HG02840 (cell line): ENCODE measurements around the gene PCNX3.

Experiments
- ATAC-seq: cut with Tn5 transposase; IDR thresholded peaks from one replicate; pipeline ENCODE4 v1.9.1; 2021; ENCODE audit warnings: mild to moderate bottlenecking, moderate library complexity, moderate number of reproducible peaks; ENCODE audit not compliant: unreplicated experiment, low FRiP score

Gene PCNX3

GRCh38 chr11:65617990-65618751 is 2.6 kb downstream of the PCNX3 start:
- no peak for ATAC-seq

GRCh38 chr11:65618763-65619162 is 3.2 kb downstream of the PCNX3 start:
- no peak for ATAC-seq

GRCh38 chr11:65619281-65619928 is 3.8 kb downstream of the PCNX3 start:
- no peak for ATAC-seq

- ATAC-seq, result no peak
Observed at GRCh38 chr11:65620666-65621065, 5.1 kb downstream of the PCNX3 start.

DNA sequence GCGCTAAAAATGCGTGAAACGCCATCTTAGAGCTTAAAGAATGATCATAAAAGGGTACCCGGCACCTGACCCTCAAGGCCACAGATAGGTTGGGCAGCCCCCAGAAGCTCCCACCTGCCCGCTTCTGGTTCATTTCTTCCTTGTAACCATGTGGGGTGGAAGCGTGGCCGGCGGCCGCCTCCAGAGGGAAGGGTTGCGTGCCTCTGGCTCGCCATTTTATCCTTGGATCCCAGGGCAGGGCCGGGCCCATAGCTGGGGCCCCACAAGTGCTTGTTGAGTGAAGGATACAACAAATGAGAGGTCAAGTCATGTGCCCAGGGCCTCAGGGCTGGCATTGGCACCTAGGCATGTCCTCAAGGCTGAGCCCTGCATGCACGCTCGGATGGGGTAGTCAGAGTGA is 5.9 kb downstream of the PCNX3 start:
- no peak for ATAC-seq

DNA sequence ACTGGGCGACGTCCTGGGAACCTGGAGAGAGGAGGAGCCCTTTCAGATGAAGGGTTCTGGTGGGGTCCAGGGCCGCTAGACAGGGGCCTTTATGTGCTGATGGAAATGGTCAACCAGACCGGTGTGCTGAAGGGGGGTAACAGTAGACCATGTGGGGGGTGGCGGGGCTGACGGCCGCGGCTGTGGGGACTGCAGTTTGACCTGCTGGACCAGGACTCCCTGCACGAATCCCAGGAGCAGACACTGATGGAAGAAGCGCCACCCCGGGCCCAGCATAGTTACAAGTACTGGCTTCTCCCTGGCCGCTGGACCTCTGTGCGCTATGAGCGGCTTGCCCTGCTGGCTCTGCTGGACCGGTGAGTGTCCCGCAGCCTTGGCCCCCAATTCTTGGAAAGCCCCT is 6.4 kb downstream of the PCNX3 start:
- no peak for ATAC-seq

GRCh38 chr11:65623177-65623576 is 7.6 kb downstream of the PCNX3 start:
- ATAC-seq, result no peak

DNA sequence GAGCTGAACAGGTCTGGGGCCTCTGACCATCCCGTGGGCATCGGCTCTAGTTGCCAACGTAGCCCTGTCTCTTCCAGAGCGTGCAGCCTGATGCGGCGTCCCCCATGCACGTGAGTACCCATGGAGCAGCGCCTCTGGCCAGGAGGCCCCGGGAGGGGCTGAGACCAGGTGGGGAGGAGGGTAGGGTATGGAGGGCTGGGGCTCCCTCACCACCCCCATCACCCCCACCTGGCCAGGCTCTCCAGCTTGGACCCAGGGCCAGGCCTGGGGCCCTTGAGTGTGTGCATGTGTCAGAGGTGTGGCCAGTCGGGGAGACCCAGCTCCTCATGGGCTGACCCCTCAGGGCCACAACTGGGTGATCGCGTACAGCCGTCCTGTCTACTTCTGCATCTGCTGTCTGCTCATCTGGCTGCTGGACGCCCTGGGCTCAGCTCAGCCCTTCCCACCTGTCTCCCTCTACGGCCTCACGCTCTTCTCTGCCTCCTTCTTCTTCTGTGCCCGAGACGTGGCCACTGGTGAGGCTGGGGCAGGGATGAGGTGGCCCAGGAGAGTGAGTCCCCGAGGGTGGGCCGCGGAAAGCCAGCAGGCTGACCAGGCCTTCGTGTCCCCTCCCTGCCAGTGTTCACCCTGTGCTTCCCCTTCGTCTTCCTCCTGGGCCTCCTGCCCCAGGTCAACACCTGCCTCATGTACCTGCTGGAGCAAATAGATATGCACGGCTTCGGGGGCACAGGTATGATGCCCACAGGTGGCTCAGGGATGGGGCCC is 8.5 kb downstream of the PCNX3 start:
- no peak for ATAC-seq

- ATAC-seq, result no peak
Observed at GRCh38 chr11:65624931-65625627, 9.5 kb downstream of the PCNX3 start.

- no peak for ATAC-seq
Observed at GRCh38 chr11:65625628-65626342, 10.2 kb downstream of the PCNX3 start.

- no peak for ATAC-seq
Observed at GRCh38 chr11:65627202-65627601, 11.6 kb downstream of the PCNX3 start.

DNA sequence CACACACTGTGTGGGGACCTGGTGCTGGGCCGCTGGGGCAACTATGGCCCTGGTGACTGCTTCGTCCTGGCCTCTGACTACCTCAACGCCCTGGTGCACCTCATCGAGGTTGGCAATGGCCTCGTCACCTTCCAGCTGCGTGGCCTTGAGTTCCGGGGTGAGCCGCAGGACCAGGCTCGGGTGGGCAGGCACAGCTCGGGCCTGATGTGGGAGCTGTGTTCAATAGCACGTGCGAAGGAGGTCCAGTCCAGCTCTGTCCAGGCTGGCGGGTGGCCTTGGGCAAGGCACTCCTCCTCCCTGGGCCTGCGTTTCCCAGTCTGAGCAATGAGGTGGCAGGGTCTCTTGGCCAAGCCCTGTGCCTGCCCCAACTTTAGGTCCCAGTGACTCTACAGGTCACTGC is 14.0 kb downstream of the PCNX3 start:
- no peak for ATAC-seq

DNA sequence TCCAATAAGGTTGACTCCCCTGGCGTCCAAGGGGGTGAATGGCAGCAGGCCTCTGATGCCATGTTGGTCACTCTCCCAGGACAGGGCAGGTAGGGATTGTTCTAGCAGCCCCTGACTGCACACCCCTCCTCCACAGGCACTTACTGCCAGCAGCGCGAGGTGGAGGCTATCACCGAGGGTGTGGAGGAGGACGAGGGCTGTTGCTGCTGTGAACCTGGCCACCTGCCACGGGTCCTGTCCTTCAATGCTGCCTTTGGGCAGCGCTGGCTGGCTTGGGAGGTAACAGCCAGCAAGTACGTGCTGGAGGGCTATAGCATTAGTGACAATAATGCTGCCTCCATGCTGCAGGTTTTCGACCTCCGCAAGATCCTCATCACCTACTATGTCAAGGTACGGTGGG is 14.6 kb downstream of the PCNX3 start:
- no peak for ATAC-seq

DNA sequence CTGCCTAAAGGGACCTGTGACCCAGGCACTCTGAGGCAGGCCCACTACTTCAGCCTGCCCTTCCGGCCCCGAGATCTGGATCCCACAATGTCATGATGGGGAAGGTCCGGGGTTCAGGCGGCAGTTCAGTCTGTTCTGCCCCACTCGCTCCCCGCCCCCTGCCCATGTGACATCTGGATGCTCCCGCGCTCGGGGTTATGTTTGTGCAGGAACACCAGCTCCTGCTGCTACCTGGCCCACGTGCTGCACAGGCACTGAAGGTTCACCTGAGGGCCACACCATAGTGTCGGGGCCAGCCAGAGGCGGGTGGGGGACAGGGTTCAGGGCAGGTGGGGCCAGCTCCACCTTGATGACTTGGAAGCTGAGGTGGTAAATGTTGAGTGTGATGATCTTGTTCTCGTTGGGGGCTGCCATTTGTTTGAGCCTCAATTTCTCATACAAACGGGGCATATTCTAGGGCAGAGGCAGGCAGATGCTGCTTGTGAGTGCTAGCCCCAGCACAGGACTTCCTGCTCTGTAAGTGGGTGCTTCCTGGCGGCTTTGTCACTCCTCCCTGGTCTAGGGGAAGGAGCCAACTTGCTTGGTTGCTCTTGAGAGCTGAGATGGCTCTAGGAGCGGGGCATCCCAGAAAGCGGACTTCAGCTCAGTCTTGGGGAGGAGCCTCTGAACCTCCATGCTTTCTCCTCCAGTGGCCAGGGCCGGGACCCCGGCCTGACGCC is 18.0 kb downstream of the PCNX3 start:
- ATAC-seq, result no peak

DNA sequence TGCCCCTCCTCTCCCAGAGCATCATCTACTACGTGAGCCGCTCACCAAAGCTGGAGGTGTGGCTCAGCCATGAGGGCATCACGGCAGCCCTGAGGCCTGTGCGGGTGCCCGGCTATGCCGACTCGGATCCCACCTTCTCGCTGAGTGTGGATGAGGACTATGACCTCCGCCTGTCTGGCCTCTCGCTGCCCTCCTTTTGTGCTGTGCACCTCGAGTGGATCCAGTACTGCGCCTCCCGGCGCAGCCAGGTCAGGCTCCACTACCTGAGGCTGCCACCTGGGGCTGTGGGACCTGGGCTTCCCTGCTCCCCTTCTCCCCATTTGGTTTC is 18.5 kb downstream of the PCNX3 start:
- no peak for ATAC-seq

GRCh38 chr11:65634440-65634839 is 18.9 kb downstream of the PCNX3 start:
- ATAC-seq, result no peak

GRCh38 chr11:65634905-65635731 is 19.5 kb downstream of the PCNX3 start:
- no peak for ATAC-seq

GRCh38 chr11:65636108-65637031 is 20.8 kb downstream of the PCNX3 start:
- no peak for ATAC-seq
